Measurements from ENCODE around the gene PCDHA4.

DNA sequence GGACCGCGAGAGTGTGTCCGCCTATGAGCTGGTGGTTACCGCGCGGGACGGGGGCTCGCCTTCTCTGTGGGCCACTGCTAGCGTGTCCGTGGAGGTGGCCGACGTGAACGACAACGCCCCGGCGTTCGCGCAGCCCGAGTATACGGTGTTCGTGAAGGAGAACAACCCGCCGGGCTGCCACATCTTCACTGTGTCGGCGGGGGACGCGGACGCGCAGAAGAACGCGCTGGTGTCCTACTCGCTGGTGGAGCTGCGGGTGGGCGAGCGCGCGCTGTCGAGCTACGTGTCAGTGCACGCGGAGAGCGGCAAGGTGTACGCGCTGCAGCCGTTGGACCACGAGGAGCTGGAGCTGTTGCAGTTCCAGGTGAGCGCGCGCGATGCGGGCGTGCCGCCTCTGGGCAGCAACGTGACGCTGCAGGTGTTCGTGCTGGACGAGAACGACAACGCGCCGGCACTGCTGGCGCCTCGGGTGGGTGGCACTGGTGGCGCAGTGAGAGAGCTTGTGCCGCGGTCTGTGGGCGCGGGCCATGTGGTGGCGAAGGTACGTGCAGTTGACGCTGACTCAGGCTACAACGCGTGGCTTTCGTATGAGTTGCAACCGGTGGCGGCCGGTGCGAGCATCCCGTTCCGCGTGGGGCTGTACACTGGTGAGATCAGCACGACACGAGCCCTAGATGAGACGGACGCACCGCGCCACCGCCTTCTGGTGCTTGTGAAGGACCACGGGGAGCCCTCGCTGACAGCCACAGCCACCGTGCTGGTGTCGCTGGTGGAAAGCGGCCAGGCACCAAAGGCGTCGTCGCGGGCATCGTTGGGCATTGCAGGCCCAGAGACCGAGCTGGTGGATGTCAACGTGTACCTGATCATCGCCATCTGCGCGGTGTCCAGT is 29.0 kb downstream of the PCDHA4 start:
- TF ChIP-seq EZH2 (IDR thresholded peaks at IDR 0.05; ENCODE audit: low read length, missing control alignments), result no peak
- TF ChIP-seq, protein P1, sequence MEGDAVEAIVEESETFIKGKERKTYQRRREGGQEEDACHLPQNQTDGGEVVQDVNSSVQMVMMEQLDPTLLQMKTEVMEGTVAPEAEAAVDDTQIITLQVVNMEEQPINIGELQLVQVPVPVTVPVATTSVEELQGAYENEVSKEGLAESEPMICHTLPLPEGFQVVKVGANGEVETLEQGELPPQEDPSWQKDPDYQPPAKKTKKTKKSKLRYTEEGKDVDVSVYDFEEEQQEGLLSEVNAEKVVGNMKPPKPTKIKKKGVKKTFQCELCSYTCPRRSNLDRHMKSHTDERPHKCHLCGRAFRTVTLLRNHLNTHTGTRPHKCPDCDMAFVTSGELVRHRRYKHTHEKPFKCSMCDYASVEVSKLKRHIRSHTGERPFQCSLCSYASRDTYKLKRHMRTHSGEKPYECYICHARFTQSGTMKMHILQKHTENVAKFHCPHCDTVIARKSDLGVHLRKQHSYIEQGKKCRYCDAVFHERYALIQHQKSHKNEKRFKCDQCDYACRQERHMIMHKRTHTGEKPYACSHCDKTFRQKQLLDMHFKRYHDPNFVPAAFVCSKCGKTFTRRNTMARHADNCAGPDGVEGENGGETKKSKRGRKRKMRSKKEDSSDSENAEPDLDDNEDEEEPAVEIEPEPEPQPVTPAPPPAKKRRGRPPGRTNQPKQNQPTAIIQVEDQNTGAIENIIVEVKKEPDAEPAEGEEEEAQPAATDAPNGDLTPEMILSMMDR (conservative IDR thresholded peaks at IDR 0.05 in 1 of 2, IDR thresholded peaks at IDR 0.05 in 1 of 2; ENCODE audit: low read depth in 1 of 2, low read length in 2 of 2), result no peak
